DOHH2 (cell line): ENCODE results near the gene TMTC1.

ENCODE experiments used
- H3F3A ChIP-seq: fragments of 200-600 bp; sonication (generic), shearing (Covaris generic); 2 replicates; pipeline ENCODE4 v1.6.0; 2016; ENCODE audit warnings: antibody characterized with exemption, mild to moderate bottlenecking; ENCODE audit not compliant: control insufficient read depth, insufficient read depth
- H3K27ac ChIP-seq: fragments of 200-600 bp; sonication (generic); 2 replicates; pipeline ENCODE4 v1.5.1; 2014; ENCODE audit warnings: low read depth, mild to moderate bottlenecking, low read length, moderate library complexity
- H3K27me3 ChIP-seq: fragments of 200-600 bp; sonication (generic); 2 replicates; pipeline ENCODE4 v1.6.1; 2014; ENCODE audit warnings: mild to moderate bottlenecking, low read length, mixed read lengths; ENCODE audit not compliant: control insufficient read depth
- H3K36me3 ChIP-seq: fragments of 200-600 bp; sonication (generic); 2 replicates; pipeline ENCODE4 v1.6.1; 2014; ENCODE audit warnings: mild to moderate bottlenecking, low read length, moderate library complexity, mixed read lengths; ENCODE audit not compliant: control insufficient read depth
- H3K4me1 ChIP-seq: fragments of 200-600 bp; sonication (generic); 2 replicates; pipeline ENCODE4 v1.6.1; 2014; ENCODE audit warnings: mild to moderate bottlenecking, low read length, mixed read lengths; ENCODE audit not compliant: control insufficient read depth
- H3K4me2 ChIP-seq: fragments of 200-600 bp; sonication (generic); 2 replicates; pipeline ENCODE4 v1.6.0; 2014; ENCODE audit warnings: mild to moderate bottlenecking, low read length, moderate library complexity
- H3K4me3 ChIP-seq: fragments of 200-600 bp; sonication (generic); 2 replicates; pipeline ENCODE4 v1.5.1; 2014; ENCODE audit warnings: mild to moderate bottlenecking, low read length, mixed read lengths
- H3K79me2 ChIP-seq: fragments of 200-600 bp; sonication (generic); 2 replicates; pipeline ENCODE4 v1.6.1; 2014; ENCODE audit warnings: mild to moderate bottlenecking, low read length, mixed read lengths; ENCODE audit not compliant: control insufficient read depth
- H3K9me2 ChIP-seq: fragments of 200-600 bp; sonication (generic); replicated peaks from 2 replicates; pipeline ENCODE4 v1.6.1; 2014; ENCODE audit warnings: mild to moderate bottlenecking, low read length, mixed read lengths; ENCODE audit not compliant: control insufficient read depth
- H3K9me3 ChIP-seq: fragments of 200-600 bp; sonication (generic); 2 replicates; pipeline ENCODE4 v1.6.1; 2014; ENCODE audit warnings: antibody characterized with exemption, low read length, mixed read lengths; ENCODE audit not compliant: control insufficient read depth, insufficient read depth
- H4K20me1 ChIP-seq: fragments of 200-600 bp; sonication (generic); 2 replicates; pipeline ENCODE4 v1.6.0; 2014; ENCODE audit warnings: low read depth, mild to moderate bottlenecking, antibody characterized with exemption, low read length, moderate library complexity; ENCODE audit not compliant: control insufficient read depth, insufficient read depth
- CTCF ChIP-seq: fragments of 200-600 bp; sonication (generic); IDR thresholded peaks from one replicate; pipeline ENCODE4 v1.5.1; 2014; ENCODE audit warnings: antibody characterized with exemption, mild to moderate bottlenecking, low read depth, low read length; ENCODE audit not compliant: poor library complexity, severe bottlenecking
- EZH2phosphoT487 ChIP-seq: fragments of 200-600 bp; sonication (generic); IDR thresholded peaks from 2 replicates; pipeline ENCODE4 v1.6.1; 2017; ENCODE audit warnings: borderline replicate concordance, mild to moderate bottlenecking, antibody characterized with exemption, low read length, moderate library complexity, mixed read lengths

The TMTC1 gene

GRCh38 chr12:29582146-29582545 lies 201.6 kb downstream of the TMTC1 start:
- Histone ChIP-seq H3K4me1 (no peaks in the 10 kb centered on the region), H3K4me3 (no peak overlapping the region), H3K27me3 (no peaks in the 10 kb centered on the region), H3F3A (no peaks in the 10 kb centered on the region), H3K79me2 (no peaks in the 10 kb centered on the region), H4K20me1 (no peaks in the 10 kb centered on the region), H3K4me2 (no peak overlapping the region), H3K9me3 (no peaks in the 10 kb centered on the region), H3K9me2 (no peaks in the 10 kb centered on the region), H3K27ac (no peak overlapping the region), H3K36me3 (no peaks in the 10 kb centered on the region)
- TF ChIP-seq CTCF (no peak), EZH2phosphoT487 (no peak)

GRCh38 chr12:29581631-29582030 lies 202.1 kb downstream of the TMTC1 start:
- no peaks in the 10 kb centered on the region for H3K4me1 ChIP-seq
- no peaks in the 10 kb centered on the region for H3K36me3 ChIP-seq
- H3K9me2 ChIP-seq: no peaks in the 10 kb centered on the region
- no peaks in the 10 kb centered on the region for H4K20me1 ChIP-seq
- H3F3A ChIP-seq: no peaks in the 10 kb centered on the region
- H3K27ac ChIP-seq: no peak overlapping the region
- H3K79me2 ChIP-seq: no peaks in the 10 kb centered on the region
- no peaks in the 10 kb centered on the region for H3K9me3 ChIP-seq
- no peak for TF ChIP-seq CTCF
- no peak for TF ChIP-seq EZH2phosphoT487
- no peak overlapping the region for H3K4me3 ChIP-seq
- no peak overlapping the region for H3K4me2 ChIP-seq
- no peaks in the 10 kb centered on the region for H3K27me3 ChIP-seq

GRCh38 chr12:29580971-29581370 lies 202.8 kb downstream of the TMTC1 start:
- no peaks in the 10 kb centered on the region for H3F3A ChIP-seq
- no peaks in the 10 kb centered on the region for H3K9me3 ChIP-seq
- no peaks in the 10 kb centered on the region for H3K79me2 ChIP-seq
- no peak overlapping the region for H3K4me2 ChIP-seq
- no peaks in the 10 kb centered on the region for H3K4me1 ChIP-seq
- no peaks in the 10 kb centered on the region for H3K9me2 ChIP-seq
- TF ChIP-seq EZH2phosphoT487: no peak
- TF ChIP-seq CTCF: no peak
- no peaks in the 10 kb centered on the region for H3K36me3 ChIP-seq
- H3K4me3 ChIP-seq: no peak overlapping the region
- no peaks in the 10 kb centered on the region for H3K27me3 ChIP-seq
- no peak overlapping the region for H3K27ac ChIP-seq
- no peaks in the 10 kb centered on the region for H4K20me1 ChIP-seq

- H3K27me3 ChIP-seq: no peaks in the 10 kb centered on the region
- no peaks in the 10 kb centered on the region for H3K4me1 ChIP-seq
- TF ChIP-seq CTCF: no peak
- TF ChIP-seq EZH2phosphoT487: no peak
- H3K36me3 ChIP-seq: no peaks in the 10 kb centered on the region
- no peaks in the 10 kb centered on the region for H3K9me3 ChIP-seq
- no peaks in the 10 kb centered on the region for H3K9me2 ChIP-seq
- no peaks in the 10 kb centered on the region for H3F3A ChIP-seq
- H3K4me3 ChIP-seq: no peak overlapping the region
- H4K20me1 ChIP-seq: no peaks in the 10 kb centered on the region
- no peak overlapping the region for H3K4me2 ChIP-seq
- no peaks in the 10 kb centered on the region for H3K79me2 ChIP-seq
- H3K27ac ChIP-seq: no peak overlapping the region
Observed at GRCh38 chr12:29578731-29579130, 205.0 kb downstream of the TMTC1 start.
